GM10847 (cell line): Measurements from ENCODE around the gene COX6B1.

Source experiments
- POLR2A ChIP-seq: IDR thresholded peaks from 2 replicates; pipeline ENCODE4 v1.6.1; 2011; ENCODE audit not compliant: insufficient read length; ENCODE audit errors: extremely low read depth

The COX6B1 gene

DNA sequence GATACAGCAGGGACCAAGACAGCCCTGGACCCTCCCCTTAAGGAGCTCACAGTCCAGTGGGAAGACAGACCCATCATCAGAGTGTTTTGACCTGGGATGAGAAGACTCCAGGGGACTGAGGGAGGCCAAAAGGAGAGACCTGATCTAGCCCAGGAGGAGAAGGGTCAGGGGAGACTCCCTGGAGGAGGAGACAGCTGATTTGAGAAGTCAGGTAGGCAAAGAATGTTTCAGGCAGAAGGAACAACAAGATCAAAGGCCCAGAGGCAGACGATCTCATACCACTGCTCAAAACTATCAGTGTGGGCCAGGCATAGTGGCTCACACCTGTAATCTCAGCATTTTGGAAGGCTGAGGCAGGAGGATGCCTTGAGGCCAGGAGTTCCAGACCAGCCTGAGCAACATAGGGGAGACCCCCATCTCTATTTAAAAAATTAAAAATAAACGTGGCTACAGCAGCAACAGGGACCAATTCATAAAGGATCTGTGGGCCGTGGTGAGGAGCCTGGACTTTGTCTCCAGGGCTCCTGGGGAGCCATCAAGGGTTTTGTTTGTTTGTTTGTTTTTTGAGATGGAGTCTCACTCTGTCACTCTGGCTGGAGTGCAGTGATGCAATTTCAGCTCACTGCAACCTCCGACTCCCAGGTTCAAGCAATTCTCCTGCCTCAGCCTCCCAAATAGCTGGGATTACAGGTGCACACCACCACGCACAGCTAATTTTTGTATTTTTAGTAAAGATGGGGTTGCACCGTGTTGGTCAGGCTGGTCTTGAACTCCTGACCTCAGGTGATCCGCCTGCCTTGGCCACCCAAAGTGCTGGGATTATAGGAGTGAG, 2.2 kb upstream of the COX6B1 start:
- TF ChIP-seq POLR2A: no peak

DNA sequence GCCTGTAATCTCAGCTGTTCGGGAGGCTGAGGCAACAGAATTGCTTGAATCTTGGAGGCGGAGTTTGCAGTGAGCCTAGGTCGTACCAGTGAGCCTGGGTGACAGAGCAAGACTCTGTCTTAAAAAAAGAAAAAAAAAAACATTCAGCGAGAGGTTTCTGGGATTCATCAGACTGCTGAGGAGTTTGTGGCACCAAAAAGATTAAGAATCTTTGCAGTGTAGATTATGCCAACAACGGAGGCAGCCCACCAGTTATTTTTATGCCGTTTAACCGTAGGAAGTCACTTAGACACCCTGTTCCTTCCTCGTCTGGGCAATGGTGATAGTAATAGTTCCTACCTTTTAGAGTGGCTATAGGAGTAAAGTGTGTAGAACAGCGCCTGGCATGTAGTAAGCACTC, 2.5 kb downstream of the COX6B1 start:
- no peak for TF ChIP-seq POLR2A

DNA sequence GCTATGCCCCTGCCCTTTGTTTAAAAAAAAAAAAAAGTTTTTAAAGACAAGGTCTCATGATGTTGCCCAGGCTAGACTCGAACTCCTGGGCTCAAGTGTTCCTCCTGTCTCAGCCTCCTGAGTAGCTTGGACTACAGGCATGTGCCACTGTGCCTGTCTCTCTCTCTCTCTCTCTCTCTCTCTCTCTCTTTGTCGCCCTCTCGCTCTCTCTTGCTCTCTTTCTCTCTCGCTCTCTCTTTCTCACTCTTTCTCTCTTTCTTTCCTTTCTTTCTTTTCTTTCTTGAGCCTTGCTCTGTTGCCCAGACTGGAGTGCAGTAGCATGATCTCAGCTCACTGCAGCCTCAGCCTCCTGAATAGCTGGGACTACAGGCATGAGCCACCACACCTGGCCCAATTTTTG, 7.5 kb downstream of the COX6B1 start:
- TF ChIP-seq POLR2A: no peak

DNA sequence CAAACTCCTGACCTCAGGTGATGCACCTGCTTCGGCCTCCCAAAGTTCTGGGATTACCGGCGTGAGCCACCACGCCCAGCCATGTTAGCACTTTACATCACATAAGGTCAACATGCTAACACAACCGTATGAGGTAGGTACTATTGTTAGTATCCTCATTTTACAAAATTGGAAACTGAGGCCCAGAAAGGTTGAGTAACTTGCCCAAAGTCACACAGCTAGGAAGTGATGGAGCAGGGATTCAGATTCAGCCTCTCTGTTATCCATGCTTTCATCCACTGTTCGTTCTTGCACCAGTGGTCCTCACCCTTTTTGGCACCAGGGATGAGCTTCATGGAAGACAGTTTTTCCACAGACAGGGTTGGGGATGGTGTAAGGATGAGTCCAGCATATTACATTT, 8.6 kb downstream of the COX6B1 start:
- no peak for TF ChIP-seq POLR2A

DNA sequence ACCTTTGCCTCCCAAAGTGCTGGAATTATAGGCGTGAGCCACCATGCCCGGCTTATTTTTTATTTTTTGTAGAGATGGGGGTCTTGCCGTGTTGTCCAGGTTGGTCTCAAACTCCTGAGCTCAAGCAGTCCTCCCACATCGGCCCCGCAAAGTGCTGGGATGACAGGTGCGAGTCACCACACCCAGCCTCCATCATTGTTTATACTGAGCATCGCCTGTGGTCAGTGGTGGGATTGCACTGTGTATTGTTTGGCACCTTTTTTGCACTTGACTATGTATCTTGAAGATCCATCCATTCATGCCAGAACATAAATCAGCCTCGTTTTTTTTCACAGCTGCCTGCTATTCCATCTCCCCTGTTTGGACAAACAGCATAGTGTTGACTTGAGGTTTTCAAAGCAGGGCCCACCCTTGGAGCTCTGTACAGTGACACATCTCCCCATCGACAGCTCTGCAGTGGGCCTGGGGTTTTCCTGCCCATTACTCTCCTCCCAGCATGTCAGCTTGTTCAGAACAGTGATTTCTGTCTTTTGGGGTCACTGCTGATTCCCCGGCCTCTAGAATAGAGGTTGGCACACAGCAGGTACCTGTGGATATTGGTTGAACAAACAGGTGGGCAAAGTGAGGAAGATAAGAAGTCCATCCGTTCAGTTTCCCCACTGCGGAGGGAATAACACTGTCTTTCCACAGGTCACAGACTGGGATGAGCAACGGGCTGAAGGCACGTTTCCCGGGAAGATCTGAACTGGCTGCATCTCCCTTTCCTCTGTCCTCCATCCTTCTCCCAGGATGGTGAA, 10.0 kb downstream of the COX6B1 start:
- TF ChIP-seq POLR2A: no peak

DNA sequence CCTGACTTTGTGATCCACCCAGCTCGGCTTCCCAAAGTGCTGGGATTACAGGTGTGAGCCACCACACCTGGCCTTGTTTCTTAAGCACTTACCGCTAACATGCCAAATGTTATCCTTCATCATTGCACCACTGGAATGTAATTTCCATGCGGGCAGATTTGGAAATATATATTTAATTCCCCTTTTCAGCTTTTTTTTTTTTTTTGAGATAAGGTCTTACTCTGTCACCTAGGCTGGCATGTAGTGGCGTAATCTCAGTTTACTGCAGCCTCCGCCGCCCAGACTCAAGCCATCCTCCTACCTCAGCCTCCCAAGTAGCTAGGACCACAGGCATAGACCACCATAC, 13.8 kb downstream of the COX6B1 start:
- TF ChIP-seq POLR2A: no peak

DNA sequence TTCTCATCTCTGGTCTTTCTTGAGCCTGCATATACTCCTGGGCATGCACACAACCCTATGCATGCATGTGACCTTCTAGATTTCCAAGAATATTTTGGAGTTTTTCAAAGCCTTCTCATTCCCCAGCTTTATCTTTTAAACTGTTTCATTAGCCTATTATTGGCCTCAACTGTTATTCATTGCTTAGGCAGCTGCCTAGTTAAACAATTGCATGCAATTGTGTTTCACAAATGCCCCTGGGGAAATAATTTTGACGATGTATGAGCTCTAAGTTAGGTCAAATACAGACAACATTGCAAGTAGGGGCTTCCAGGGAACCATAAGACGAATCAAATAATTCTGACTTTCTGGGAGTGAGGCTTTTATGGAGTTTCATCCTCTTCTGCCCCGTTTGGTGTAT, 15.9 kb downstream of the COX6B1 start:
- no peak for TF ChIP-seq POLR2A

DNA sequence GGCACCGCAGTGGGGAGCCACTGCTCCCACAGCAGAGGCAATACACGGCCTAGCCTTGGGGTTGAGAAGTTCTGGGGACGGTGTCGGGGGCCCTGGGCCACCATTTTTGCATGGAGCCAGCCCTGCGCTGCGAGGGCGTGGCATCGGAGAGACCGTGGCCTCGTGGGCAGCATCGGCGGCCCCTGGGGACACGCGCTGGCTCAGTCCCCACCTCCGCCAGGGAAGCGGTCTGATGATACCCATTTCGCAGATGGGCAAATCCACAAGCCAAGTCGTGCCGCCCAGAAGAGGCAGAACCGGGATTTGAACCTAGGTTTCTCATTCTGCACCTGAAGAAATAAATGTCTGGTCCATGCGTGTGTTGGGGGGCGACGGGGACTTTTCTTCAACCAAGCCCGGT, 17.0 kb downstream of the COX6B1 start:
- TF ChIP-seq POLR2A: no peak

DNA sequence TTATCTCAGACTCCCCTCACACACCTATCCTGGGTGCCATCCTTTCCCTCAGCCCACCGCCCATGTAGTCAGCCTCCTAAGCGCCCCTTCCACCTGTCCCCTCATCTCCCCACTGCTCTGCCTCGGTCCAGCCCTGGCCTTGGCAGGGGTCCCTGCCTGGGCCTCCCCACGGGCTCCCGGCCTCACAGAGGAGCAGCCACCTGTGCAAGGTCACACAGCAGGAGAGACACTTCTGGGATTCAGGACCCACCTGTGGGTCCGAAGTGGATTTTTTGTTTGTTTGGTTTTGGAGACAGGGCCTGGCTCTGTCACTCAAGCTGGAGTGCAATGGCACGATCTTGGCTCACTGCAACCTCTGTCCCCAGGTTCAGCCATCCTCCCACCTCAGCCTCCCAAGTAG, 17.5 kb downstream of the COX6B1 start:
- no peak for TF ChIP-seq POLR2A

DNA sequence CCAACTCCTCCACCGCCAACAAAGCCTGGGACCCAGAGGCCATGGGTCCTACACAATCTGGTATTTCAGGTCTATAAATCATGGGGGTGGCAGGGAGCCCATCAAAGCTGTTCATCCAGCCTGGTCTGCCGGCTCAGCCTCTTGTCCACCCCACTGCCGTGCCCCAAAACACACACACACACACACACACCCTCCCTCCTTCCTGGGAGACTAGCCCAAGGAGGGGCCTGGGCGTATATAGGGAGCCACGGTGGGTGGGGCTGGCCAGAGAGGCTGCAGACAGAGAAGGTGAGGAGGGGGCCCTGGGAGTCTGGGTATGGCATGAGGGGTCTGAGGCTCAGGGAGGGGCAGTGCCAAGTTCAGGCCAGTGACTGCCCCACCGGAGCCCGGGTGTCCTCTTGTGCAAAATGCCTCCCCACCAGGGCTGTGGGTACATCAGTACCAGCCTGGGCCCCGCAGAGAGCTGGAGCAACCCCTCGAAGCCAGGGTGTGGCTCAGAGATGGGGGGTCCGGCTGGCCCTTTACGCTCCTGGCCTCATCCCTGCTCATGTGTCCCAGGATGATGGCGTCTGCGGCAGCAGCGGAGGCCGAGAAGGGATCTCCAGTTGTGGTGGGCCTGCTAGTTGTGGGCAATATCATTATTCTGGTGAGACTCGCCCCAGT, 18.3 kb downstream of the COX6B1 start, which contains the start of gene UPK1A:
Gene UPK1A (plus strand): TSS at position 267 of the 663 bp plus-strand sequence. CDS start 296 bp downstream, at position 563.
- TF ChIP-seq POLR2A: no peak

DNA sequence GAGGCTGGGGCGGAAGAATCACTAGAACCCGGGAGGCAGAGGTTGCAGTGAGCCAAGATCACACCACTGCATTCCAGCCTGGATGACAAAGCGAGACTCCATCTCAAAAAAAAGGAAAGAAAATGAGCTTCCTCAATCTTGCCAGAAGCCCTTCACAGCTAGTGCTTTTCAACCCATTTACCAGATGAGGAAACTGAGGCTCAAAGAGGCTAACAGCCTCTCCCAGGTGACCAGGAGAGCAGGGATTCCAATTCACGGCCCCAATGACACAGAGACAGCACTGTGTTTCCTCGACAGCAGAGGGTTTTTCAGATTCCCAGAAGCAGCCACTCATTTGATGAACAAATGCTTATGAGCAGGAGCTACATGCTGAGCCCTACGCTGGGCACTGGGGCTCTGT, 21.4 kb downstream of the COX6B1 start:
- TF ChIP-seq POLR2A: no peak

DNA sequence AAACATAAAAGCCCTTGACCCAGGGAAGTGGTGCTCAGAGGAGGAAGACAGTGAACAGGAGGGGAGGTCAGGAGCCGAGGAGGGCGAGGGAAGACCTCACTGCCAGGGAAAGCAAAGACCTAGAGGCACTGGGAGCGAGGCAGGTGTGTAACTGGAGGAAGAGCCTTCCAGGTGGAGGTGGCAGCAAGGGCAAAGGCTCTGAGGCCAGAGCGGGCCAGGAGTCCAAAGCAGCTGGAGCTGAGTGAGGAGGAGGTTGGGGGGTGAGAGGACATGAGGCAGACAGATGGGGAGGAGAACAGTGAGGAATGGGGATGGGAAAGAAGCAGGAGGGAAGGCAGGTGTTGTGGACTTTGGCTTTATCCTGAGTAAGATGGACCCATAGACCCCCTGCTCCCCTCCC, 21.9 kb downstream of the COX6B1 start:
- no peak for TF ChIP-seq POLR2A

DNA sequence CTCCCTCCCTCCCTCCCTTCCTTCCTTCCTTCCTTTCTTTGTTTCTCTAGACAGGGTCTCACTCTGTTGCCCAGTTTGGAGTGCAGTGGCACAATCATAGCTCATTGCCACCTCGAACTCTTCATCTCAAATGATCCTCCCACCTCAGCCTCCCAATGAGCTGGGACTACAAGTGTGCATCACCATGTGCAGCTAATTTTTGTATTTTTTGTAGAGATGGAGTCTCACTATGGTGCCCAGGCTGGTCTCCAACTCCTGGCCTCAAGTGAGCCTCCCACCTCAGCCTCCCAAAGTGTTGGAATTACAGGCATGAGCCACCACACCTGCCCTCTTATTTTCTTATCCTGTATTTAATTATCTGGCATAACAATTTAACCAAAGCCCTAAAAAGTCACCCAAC, 22.6 kb downstream of the COX6B1 start:
- no peak for TF ChIP-seq POLR2A

DNA sequence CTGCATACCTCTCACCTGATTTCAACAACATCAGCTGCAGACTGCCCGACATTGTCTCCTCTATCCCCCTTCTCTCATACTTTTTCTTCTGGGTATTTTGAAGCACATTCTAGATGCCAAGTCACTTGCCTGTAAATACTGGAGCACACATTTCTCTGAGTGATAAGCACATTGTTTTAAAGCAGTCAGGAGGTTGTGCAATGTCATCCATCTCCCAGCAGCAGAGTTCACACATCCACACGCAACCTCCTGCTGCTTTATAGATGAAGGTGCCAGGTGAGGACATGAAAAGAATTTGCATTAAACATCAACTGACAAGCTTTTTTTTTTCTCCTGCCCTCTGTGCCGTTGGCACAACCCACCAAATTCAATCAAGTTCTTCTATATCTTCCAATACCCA, 23.7 kb downstream of the COX6B1 start:
- no peak for TF ChIP-seq POLR2A

DNA sequence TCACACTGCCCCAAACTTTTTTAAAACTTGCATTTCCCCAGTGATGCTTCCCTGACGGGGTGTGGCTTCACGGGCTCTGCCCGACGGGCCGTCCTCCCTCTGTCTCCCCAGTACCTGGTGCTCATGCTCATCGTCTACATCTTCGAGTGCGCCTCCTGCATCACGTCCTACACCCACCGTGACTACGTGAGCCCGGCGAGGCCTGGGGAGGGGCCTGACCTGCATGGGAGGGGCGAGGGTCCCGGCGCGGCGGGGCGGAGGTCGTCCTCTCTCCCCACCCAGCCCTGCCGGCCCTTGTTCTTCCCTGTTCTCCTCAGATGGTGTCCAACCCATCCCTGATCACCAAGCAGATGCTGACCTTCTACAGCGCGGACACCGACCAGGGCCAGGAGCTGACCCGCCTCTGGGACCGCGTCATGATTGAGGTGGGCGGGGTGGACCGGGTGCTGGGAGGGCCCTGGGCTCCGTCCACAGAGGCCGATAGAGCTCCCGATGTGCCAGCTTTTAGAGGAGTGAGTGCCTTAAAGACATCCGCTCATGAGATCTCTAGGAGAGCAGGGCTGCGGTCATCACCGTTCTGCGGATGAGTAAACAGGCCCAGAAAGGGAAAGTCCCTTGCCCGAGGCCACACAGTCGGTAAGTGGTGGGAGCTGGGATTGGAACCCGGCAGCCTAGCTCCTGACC, 25.1 kb downstream of the COX6B1 start:
- no peak for TF ChIP-seq POLR2A

DNA sequence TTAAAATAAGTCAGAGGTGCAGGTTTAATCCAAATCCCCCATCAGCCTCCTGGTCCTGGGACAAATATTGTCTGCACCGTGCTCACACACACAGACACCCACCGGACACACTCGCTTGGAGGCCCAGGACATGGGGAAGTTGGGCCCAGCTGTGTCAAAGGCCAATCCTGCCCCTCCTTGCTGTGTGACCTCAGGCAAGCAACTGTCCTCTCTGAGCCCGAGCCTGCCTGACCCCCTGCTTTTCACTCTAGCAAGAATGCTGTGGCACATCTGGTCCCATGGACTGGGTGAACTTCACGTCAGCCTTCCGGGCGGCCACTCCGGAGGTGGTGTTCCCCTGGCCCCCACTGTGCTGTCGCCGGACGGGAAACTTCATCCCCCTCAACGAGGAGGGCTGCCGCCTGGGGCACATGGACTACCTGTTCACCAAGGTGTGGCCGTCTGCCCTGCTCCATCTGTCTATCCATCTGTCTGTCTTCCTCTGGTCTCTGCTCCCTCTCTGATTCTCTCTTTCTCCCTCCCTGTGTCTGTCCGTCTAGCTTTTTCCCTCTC, 27.5 kb downstream of the COX6B1 start:
- no peak for TF ChIP-seq POLR2A

DNA sequence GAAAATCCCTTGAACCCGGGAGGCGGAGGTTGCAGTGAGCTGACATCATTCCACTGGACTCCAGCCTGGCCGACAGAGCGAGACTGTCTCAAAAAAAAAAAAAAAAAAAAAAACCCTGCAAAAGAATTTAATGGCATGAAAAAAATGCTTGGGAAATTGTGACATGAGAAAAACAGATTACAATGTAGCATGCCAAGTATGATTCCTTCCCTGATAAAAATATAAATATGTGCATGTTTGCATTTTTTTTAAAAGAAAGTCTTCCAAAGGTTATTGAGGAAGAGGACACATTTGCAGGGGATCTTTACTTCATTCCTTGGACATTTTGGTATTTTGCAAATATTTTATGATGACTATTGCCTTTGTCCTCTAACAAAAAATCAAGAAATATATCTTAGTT, 41.7 kb downstream of the COX6B1 start:
- TF ChIP-seq POLR2A: no peak
